Body of pancreas (tissue), 4 donors: Measurements from ENCODE around the gene SYCN.

Experiments used
- POLR2A ChIP-seq, 3 donors: fragments of 450-650 bp; IDR thresholded peaks; one replicate each; pipeline ENCODE4 v1.6.1; 2016; ENCODE audit warnings: antibody characterized with exemption in 3 of 3, mild to moderate bottlenecking in 2 of 3
- TF ChIP-seq, protein P1 (sequence below), 7 experiments: fragments of 450-650 bp in 4 of 7; fragments of 200-600 bp in 3 of 7; sonication (generic) in 3 of 7; IDR thresholded peaks; one replicate each; pipeline ENCODE4 v1.5.1; 2016 to 2019; ENCODE audit warnings: antibody characterized with exemption in 7 of 7

DNA sequence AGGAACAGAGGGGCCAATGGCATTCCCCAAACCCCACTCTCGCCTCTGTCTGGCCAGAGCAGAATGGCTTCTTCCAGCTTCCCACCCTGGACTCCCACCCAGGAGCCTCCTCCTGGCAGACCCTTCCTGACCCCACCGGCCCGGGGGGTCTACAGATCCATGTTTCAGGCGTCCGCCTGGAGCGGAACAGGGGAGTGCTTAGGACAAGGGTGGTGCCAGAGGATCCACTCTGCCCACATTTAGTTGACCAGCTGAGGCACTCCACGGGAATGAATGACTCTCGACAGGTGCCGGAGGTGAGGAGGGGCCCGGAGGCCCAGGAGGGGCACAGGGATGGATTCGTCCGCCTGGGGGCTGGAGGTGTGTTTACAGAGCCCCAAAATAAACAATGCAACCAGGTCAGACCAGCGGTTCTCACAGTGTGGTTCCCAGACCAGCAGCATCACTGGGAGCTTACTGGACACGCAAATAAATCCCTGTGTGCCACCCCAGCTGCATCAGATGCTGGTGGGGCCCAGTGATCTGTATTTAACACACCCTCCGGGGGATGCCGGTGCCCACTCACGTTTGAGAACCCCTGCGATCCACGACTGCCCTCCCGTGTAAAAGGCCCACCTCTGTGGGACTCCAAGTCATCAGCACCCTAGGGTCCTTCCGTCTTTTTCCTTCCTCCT, 22.4 kb downstream of the SYCN start:
- TF ChIP-seq, protein P1, sequence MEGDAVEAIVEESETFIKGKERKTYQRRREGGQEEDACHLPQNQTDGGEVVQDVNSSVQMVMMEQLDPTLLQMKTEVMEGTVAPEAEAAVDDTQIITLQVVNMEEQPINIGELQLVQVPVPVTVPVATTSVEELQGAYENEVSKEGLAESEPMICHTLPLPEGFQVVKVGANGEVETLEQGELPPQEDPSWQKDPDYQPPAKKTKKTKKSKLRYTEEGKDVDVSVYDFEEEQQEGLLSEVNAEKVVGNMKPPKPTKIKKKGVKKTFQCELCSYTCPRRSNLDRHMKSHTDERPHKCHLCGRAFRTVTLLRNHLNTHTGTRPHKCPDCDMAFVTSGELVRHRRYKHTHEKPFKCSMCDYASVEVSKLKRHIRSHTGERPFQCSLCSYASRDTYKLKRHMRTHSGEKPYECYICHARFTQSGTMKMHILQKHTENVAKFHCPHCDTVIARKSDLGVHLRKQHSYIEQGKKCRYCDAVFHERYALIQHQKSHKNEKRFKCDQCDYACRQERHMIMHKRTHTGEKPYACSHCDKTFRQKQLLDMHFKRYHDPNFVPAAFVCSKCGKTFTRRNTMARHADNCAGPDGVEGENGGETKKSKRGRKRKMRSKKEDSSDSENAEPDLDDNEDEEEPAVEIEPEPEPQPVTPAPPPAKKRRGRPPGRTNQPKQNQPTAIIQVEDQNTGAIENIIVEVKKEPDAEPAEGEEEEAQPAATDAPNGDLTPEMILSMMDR (IDR thresholded peaks at IDR 0.05): no peak
- no peak for TF ChIP-seq POLR2A (IDR thresholded peaks at IDR 0.05)
